HG03354 (cell line): ENCODE measurements around the gene RANBP2.
A peak's percentile ranks its signal among the peaks of the same experiment; 100 is the strongest.
"Not testable (repeated sequence)": the region's sequence is repeated elsewhere in the genome, so short reads cannot be mapped to it uniquely, and the experiment has no call there.

Experiments used
- ATAC-seq: cut with Tn5 transposase; IDR thresholded peaks from one replicate; pipeline ENCODE4 v1.9.1; 2021; ENCODE audit warnings: mild to moderate bottlenecking; ENCODE audit not compliant: unreplicated experiment, poor library complexity, severe bottlenecking

Gene RANBP2

GRCh38 chr2:108767859-108768258 lies 48.6 kb downstream of the RANBP2 start:
- ATAC-seq: not testable (repeated sequence)

DNA sequence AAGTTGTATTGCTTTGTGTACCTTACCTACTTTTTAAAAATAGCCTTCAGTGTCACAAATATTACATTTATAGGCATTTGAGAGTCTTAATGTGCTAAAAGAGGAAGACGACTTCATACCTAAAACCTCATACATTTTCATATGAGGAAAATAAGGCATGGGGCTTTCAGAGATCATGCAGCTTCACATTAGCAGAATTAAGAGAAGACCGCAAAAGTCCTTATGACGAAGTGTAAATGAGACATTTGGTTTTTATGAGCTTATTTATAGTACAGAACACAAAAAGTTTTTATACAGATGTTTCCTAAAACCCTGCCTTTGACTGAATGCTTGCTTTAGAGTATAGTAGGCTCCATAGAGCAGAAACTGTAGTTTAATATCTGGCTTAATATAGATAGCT lies 57.2 kb downstream of the RANBP2 start:
- peak; percentile 52 for ATAC-seq

DNA sequence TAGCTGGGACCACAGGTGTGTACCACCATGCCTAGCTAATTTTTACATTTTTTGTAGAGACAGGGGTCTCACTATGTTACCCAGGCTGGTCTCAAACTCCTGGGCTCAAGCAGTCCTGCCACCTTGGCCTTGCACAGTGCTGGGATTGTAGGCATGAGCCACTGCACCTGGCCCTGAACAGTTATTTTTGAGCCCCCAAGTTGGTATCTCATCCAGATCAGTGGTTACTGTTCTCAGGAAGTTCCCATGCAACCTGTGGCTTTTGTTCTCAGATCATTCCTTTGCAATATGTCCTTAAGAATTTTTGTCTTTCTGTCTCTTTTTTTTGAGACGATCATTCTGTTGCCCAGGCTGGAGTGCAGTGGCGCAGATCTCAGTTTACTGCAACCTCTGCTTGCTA lies 59.6 kb downstream of the RANBP2 start:
- ATAC-seq: no peak

DNA sequence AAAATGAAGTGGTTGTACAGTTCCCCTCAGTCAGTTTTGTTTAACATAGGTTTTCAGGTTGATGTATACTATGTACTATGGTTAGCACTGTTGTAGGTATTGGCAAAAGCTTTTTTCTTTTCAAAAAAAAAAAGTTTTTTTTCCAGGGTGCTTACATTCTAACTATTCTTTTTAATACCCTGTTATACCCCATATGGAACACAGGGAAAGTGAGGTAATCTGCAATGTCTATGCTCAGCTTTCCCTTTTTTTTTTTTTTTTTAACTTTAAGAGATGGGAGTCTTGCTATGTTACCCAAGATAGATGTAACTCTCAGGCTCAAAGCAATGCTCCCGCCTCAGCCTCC lies 66.7 kb downstream of the RANBP2 start:
- no peak for ATAC-seq

DNA sequence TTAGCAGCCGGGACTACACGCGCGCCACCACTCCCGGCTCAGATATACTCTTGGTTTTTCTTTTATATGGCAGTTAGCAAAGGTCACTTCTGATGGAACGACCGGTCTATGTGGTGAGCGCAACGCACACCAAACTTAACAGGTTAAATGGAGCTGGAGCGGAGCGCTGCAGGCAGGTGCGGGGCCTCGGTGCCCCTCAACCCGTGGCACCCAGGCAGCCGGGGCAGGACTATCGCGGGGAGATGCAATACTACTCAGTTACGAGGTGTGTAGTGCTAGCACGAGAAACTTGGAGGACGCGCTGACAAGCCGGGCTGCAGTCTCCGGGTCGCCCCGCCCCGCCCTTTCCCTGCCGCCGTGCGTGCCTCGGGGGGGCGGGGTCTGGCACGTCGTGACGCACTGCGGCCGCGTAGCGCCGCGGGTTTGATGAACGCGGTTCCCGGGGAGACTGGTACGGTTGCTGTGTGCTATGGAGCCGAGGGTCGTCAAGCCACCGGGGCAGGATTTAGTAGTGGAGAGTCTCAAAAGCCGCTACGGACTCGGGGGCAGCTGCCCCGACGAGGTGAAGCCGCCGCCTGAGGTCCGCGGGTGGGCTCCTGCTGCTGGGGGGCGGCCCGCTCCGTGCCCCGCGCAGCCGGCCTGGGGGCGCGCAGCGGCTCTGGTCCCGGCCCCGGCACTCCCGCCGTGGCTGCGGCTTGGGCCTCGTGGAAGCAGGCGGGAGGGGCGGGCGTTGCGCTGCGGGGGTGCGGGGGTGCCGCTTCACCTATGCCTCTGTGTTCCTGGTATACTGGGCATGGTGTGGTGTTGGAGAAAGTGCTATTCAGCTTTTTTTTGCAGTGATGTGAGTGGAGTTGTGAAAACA lies 67.3 kb downstream of the RANBP2 start, which contains the start of gene CCDC138:
CCDC138 (plus strand) TSS at position 418 of the 862 bp plus-strand sequence; CDS start at position 470, 52 bp downstream.
- peak; percentile 96 for ATAC-seq

DNA sequence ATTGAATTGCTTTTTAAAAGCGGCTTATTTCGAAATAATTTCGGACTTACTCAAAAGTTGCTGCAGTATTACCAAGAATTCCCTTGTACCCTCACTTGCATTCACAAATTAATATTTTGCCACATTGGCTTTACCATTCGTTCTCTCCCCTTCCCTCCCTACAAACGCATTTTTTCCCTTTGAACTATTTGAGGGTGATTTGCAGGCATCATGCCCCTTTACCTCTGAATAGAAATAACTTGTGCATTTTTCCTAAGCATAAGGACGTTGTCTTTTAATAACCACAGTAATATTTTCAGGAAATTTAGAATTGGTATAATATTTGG lies 67.9 kb downstream of the RANBP2 start:
- ATAC-seq: no peak

GRCh38 chr2:108803045-108803736 lies 83.9 kb downstream of the RANBP2 start:
- no peak for ATAC-seq

GRCh38 chr2:108805032-108805431 lies 85.8 kb downstream of the RANBP2 start:
- no peak for ATAC-seq

GRCh38 chr2:108805782-108806181 lies 86.5 kb downstream of the RANBP2 start:
- no peak for ATAC-seq

DNA sequence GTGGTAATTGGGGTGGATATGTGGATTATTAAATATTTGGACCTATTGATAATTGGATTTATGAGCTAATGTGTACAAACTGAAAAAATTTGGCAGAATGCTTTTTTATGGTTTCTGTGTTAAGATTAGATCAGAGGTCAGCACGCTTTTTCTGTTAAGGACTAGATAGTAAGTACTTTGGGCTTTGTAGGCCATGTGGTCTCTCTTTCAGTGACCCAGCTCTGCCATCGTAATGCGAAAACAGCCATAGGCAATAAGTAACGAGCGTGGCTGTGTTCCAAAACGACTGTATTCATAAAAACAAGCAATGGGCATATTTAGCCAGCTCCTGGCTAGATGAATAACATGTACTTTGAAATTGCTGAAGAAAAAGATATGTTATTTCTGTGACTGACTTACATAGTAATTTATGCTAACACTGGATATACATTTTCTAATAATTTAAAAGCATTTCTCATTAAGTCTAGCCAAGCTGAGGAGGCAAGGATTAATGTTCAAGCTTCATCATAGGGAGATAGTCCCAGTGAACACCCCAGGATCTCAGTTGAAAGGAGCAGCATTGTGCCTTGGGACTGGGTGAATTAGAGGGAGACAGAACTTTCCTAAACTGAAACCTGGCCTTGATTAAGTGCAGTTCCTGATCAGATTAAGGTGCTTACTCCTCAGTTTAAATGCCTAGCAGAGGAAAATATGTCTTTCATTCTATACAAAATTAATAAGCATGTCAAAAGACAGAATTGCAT lies 87.3 kb downstream of the RANBP2 start:
- ATAC-seq: no peak

GRCh38 chr2:108809936-108810335 lies 90.7 kb downstream of the RANBP2 start:
- ATAC-seq: no peak

DNA sequence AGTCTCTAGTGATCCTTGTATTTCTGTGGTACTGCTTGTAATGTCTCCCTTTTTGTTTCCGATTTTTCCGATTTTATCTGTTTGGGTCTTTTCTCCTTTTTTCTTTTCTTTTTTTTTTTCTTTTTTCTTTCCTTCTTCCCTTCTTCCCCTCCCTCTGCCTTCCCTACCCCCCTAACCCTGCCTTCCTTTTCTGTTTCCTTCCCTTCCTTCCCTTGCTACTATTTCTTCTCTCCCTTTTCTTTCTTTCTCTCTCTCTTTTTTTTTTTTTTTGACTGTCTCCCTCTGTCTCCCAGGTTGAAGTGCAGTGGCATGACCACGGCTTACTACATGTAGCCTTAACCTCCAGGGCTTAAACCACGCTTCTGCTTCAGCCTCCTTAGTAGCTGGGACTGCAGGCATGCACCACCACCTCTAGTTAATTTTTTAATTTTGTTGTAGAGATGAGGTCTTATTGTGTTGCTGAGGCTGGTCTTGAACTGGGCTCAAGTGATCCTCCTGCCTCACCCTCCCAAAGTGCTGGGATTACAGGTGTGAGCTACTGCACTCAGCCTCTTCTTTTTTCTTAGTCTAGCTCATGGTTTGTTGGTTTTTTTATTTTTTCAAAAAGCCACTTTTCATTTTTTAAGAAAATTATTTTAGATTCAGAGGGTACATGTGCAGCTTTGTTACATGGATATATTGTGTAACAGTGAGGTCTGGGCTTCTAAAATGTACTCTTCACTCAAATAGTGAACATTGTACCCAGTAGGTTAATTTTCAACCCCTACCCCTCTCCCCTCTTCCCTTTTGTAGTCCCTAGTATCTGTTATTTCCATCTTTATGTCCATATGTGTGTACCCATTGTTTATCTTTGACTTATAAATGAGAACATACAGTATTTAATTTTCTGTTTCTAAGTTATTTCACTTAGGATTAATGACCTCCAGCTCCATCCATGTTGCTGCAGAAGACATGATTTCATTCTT lies 92.0 kb downstream of the RANBP2 start:
- ATAC-seq: no peak

- no peak for ATAC-seq
Measured at GRCh38 chr2:108813732-108814131, 94.5 kb downstream of the RANBP2 start.

- no peak for ATAC-seq
Measured at GRCh38 chr2:108820482-108820881, 101.2 kb downstream of the RANBP2 start.

GRCh38 chr2:108823286-108823685 lies 104.0 kb downstream of the RANBP2 start:
- no peak for ATAC-seq

- ATAC-seq: no peak
Measured at GRCh38 chr2:108824316-108825070, 105.2 kb downstream of the RANBP2 start.

DNA sequence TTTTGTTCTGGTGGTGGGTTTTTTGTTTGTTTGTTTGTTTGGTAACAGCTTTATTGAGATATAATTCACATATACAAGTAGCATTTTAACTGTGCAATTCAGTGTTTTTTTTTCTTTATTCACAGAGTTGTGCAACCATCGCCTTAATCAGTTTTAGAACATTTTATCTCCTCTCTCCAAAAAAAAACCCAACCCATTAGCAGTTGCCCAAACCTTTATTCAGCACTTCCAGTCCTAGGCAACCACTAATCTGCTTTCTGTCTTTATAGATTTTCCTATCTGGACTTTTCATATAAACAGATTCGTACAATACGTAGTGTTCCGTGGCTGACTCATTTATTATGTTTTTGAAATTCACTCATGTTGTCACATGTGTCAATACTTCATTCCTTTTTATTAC lies 106.0 kb downstream of the RANBP2 start:
- no peak for ATAC-seq

GRCh38 chr2:108825736-108826135 lies 106.5 kb downstream of the RANBP2 start:
- no peak for ATAC-seq
